ENCODE measurements around the gene ZNF746.

DNA sequence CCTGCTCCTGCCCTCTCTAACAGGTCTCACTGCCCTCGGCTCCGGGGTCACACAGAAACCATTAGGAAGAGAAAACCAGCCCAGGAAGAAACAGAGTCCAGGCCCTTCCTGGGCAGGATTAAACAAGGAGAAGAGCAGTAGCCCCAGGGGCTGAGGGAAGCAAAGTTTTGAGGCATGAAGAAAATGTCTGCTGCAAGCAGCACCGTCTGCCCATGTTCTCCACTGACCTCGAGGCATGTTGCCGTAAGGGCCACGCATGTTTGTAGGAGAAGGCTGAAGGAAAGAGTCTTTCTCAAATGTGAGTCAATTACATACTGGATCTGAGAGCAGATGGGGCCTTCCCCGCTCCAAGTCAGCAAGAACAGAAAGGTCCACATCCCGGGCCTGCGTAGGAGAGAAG lies 4.2 kb downstream of the ZNF746 start:
- TF ChIP-seq, protein P1, sequence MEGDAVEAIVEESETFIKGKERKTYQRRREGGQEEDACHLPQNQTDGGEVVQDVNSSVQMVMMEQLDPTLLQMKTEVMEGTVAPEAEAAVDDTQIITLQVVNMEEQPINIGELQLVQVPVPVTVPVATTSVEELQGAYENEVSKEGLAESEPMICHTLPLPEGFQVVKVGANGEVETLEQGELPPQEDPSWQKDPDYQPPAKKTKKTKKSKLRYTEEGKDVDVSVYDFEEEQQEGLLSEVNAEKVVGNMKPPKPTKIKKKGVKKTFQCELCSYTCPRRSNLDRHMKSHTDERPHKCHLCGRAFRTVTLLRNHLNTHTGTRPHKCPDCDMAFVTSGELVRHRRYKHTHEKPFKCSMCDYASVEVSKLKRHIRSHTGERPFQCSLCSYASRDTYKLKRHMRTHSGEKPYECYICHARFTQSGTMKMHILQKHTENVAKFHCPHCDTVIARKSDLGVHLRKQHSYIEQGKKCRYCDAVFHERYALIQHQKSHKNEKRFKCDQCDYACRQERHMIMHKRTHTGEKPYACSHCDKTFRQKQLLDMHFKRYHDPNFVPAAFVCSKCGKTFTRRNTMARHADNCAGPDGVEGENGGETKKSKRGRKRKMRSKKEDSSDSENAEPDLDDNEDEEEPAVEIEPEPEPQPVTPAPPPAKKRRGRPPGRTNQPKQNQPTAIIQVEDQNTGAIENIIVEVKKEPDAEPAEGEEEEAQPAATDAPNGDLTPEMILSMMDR (IDR thresholded peaks at IDR 0.05; ENCODE audit: poor library complexity, severe bottlenecking), result no peak
- TF ChIP-seq POLR2AphosphoS5 (IDR thresholded peaks at IDR 0.05), result no peak
